ENCODE measurements around the gene LILRB5. TPM values are rescaled to one million over a fixed set of nuclear protein-coding genes. Genes with fewer than 3 reads are reported as not detected.

The LILRB5 gene
- total and polyA plus RNA-seq, 2 of the 4 experiments (the other 2 are of a cell fraction), result not detected

GRCh38 chr19:54209811-54210494, 47.1 kb downstream of the LILRB5 start (continued):
- TF ChIP-seq, protein P1, sequence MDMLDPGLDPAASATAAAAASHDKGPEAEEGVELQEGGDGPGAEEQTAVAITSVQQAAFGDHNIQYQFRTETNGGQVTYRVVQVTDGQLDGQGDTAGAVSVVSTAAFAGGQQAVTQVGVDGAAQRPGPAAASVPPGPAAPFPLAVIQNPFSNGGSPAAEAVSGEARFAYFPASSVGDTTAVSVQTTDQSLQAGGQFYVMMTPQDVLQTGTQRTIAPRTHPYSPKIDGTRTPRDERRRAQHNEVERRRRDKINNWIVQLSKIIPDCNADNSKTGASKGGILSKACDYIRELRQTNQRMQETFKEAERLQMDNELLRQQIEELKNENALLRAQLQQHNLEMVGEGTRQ (IDR thresholded peaks at IDR 0.05; ENCODE audit: low read depth, low read length), result no peak

- Histone ChIP-seq H3K18ac (ENCODE audit: low read depth, low read length) (no peak overlapping the region), H3K27ac (ENCODE audit: insufficient read depth, low read length) (peak overlapping the region; percentile 48; the same call in 1 of the 2 replicates), H3K56ac (ENCODE audit: extremely low read depth, insufficient read depth, low read length) (no peak overlapping the region), H4K20me1 (ENCODE audit: insufficient read depth, low read length) (peaks cover 70% of the 10 kb centered on the region), H3K4ac (ENCODE audit: low read depth, low read length) (peak overlapping the region; percentile 17), H4K5ac (ENCODE audit: low read depth, low read length) (no peak overlapping the region), H3K4me1 (ENCODE audit: control insufficient read depth, insufficient read depth, low read length) (peaks cover 30% of the 10 kb centered on the region), H4K8ac (ENCODE audit: low read depth in 2 of 2, low read length in 2 of 2) (no peak overlapping the region), H2BK5ac (ENCODE audit: low read depth, low read length, poor library complexity, severe bottlenecking) (peak overlapping the region; percentile 0), H2BK15ac (ENCODE audit: low read depth, low read length) (no peak overlapping the region), H3K14ac (replicated peaks; ENCODE audit: low read depth, low read length) (no peak overlapping the region), H3K79me1 (ENCODE audit: low read depth in 1 of 2, low read length in 2 of 2) (peaks cover 6 to 68% of the 10 kb centered on the region in 2 experiments), H2AK9ac (replicated peaks; ENCODE audit: low read depth, low read length, poor library complexity) (peak overlapping the region; percentile 8), H3K4me3 (ENCODE audit: insufficient read depth, low read depth, low read length) (no peak overlapping the region), H2AK5ac (ENCODE audit: low read depth, low read length) (peak overlapping the region; percentile 47; the same call in 1 of the 2 replicates), H4K91ac (ENCODE audit: insufficient read depth, low read depth, low read length) (no peak overlapping the region), H2BK20ac (ENCODE audit: low read depth, low read length) (no peak overlapping the region), H3K27me3 (ENCODE audit: control insufficient read depth, insufficient read depth, low read length) (no peaks in the 10 kb centered on the region), H3K9ac (ENCODE audit: low read depth, low read length) (no peak overlapping the region), H3K4me2 (ENCODE audit: low read depth, low read length) (no peak overlapping the region; the same call in 1 of the 2 replicates), H2BK120ac (ENCODE audit: low read depth, low read length) (no peak overlapping the region), H3K36me3 (ENCODE audit: control insufficient read depth, insufficient read depth, low read length) (peaks cover 36% of the 10 kb centered on the region), H3K9me3 (ENCODE audit: control insufficient read depth, insufficient read depth, low read length) (no peaks in the 10 kb centered on the region), H3K23ac (ENCODE audit: low read depth, low read length) (no peak overlapping the region), H2AFZ (replicated peaks; ENCODE audit: low read length, poor library complexity) (no peak overlapping the region), H3K9me1 (ENCODE audit: insufficient read depth, low read length) (peaks cover 27% of the 10 kb centered on the region)
- dilution Hi-C loops (cut with HindIII; ENCODE audit: low sequenced_read_pairs, unreplicated experiment), result no loop called here
- TF ChIP-seq RAD21 (IDR thresholded peaks at IDR 0.05; ENCODE audit: low read length), result no peak
- TF ChIP-seq MAFK (IDR thresholded peaks at IDR 0.05; ENCODE audit: low read depth, low read length), result no peak
- no peak for TF ChIP-seq MAZ (IDR thresholded peaks at IDR 0.05; ENCODE audit: borderline replicate concordance, low read depth, low read length)
- TF ChIP-seq RFX5 (IDR thresholded peaks at IDR 0.05; ENCODE audit: low read depth, low read length), result no peak
- 67% methylated on average over 5 of the region's 24 CpGs; no CpG with 5 or more reads in 1 of the 2 experiments for WGBS, 2 experiments (ENCODE audit: extremely low coverage in 2 of 2, insufficient read length in 1 of 2)
- ChIA-PET CTCF (interaction anchor here (0.5 to 1.0 kb wide), 2 partner anchors 41 to 400 kb away, joined by 3 to 4 read pairs; no protein-coding TSS in a partner anchor), POLR2A (ENCODE audit: unreplicated experiment) (interaction anchor here (1.5 kb wide), 1 partner anchor 19 kb away, joined by 6 read pairs; the partner anchor contains the start of gene MBOAT7)
- peak; percentile 34 for ATAC-seq (ENCODE audit: low read depth)
- in situ Hi-C loops (cut with MboI; ENCODE audit: low sequenced_read_pairs), result loop anchor here (10.0 kb wide), 1 partner anchor 246 kb away; no protein-coding TSS in a partner anchor
- intact Hi-C loops (cut with micrococcal nuclease), result no loop called here
- BruUV-seq (replicated peaks), result no TSS peak
- DNase-seq, result no peak
Observed at GRCh38 chr19:54209058-54209810, 47.8 kb downstream of the LILRB5 start.
